Memory B cell (primary cell): ENCODE results near the gene RNU4-1.

Source experiments
- ATAC-seq: fragments of 150-1000 bp; cut with Tn5 transposase; 2 replicates; pipeline ENCODE4 v1.10.0; 2021; ENCODE audit warnings: low read depth, mild to moderate bottlenecking, moderate library complexity
- DNase-seq, 2 donors: peaks; one replicate each; pipeline ENCODE4 v3.0.0; 2022; ENCODE audit warnings: low spot score in 2 of 2
- H3K27ac Mint-ChIP-seq: one replicate; pipeline ENCODE4 v1.8.0; 2022; ENCODE audit warnings: mild to moderate bottlenecking, moderate library complexity, mixed read lengths
- H3K27me3 Mint-ChIP-seq: one replicate; pipeline ENCODE4 v1.8.0; 2022; ENCODE audit warnings: mixed read lengths
- H3K36me3 Mint-ChIP-seq: one replicate; pipeline ENCODE4 v1.8.0; 2022; ENCODE audit warnings: mild to moderate bottlenecking, mixed read lengths
- H3K4me1 Mint-ChIP-seq: one replicate; pipeline ENCODE4 v1.8.0; 2022; ENCODE audit warnings: mixed read lengths
- H3K4me3 Mint-ChIP-seq: one replicate; pipeline ENCODE4 v1.8.0; 2022; ENCODE audit warnings: mild to moderate bottlenecking, moderate library complexity, mixed read lengths
- H3K9me3 Mint-ChIP-seq: one replicate; pipeline ENCODE4 v1.8.0; 2022; ENCODE audit warnings: mixed read lengths

RNU4-1 gene

GRCh38 chr12:120276734-120277133 lies 16.3 kb downstream of the RNU4-1 start:
- no peak overlapping the region for H3K4me3 Mint-ChIP-seq
- ATAC-seq (no peak), DNase-seq (no peak)
- no peaks in the 10 kb centered on the region for H3K36me3 Mint-ChIP-seq
- peaks cover 7% of the 10 kb centered on the region for H3K27me3 Mint-ChIP-seq
- no peaks in the 10 kb centered on the region for H3K9me3 Mint-ChIP-seq
- H3K27ac Mint-ChIP-seq: no peak overlapping the region
- H3K4me1 Mint-ChIP-seq: no peaks in the 10 kb centered on the region

- peaks cover 15% of the 10 kb centered on the region for H3K27me3 Mint-ChIP-seq
- DNase-seq (no peak), ATAC-seq (no peak)
- peaks cover 16% of the 10 kb centered on the region for H3K4me1 Mint-ChIP-seq
- H3K27ac Mint-ChIP-seq: no peak overlapping the region
- no peaks in the 10 kb centered on the region for H3K36me3 Mint-ChIP-seq
- H3K9me3 Mint-ChIP-seq: no peaks in the 10 kb centered on the region
- H3K4me3 Mint-ChIP-seq: no peak overlapping the region
Measured at GRCh38 chr12:120267736-120268135, 25.3 kb downstream of the RNU4-1 start.

GRCh38 chr12:120266180-120266870 lies 26.7 kb downstream of the RNU4-1 start:
- Mint-ChIP-seq H3K36me3 (no peaks in the 10 kb centered on the region), H3K27me3 (peaks cover 16% of the 10 kb centered on the region), H3K9me3 (no peaks in the 10 kb centered on the region), H3K4me3 (peak overlapping the region; percentile 91), H3K4me1 (peaks cover 19% of the 10 kb centered on the region), H3K27ac (no peak overlapping the region)
- DNase-seq (no peak), ATAC-seq (no peak)

GRCh38 chr12:120265473-120266179 lies 27.4 kb downstream of the RNU4-1 start, which contains the start of gene PXN:
TSS of gene PXN (minus strand) at chr12:120265730. CDS start at chr12:120265629, 101 bp downstream.
- H3K9me3 Mint-ChIP-seq: no peaks in the 10 kb centered on the region
- DNase-seq (peak; percentile 83 to 89), ATAC-seq (peak; percentile 95)
- peaks cover 19% of the 10 kb centered on the region for H3K4me1 Mint-ChIP-seq
- no peak within 1 kb of the TSS for H3K27ac Mint-ChIP-seq
- no peaks in the 10 kb centered on the region for H3K36me3 Mint-ChIP-seq
- peaks cover 16% of the 10 kb centered on the region for H3K27me3 Mint-ChIP-seq
- H3K4me3 Mint-ChIP-seq: peak within 1 kb of the TSS; percentile 91

GRCh38 chr12:120264904-120265472 lies 28.0 kb downstream of the RNU4-1 start:
- H3K4me1 Mint-ChIP-seq: peaks cover 19% of the 10 kb centered on the region
- H3K27me3 Mint-ChIP-seq: peaks cover 19% of the 10 kb centered on the region

GRCh38 chr12:120264086-120264903 lies 28.7 kb downstream of the RNU4-1 start:
- H3K4me1 Mint-ChIP-seq: peaks cover 19% of the 10 kb centered on the region
- H3K27ac Mint-ChIP-seq: no peak overlapping the region
- H3K9me3 Mint-ChIP-seq: no peaks in the 10 kb centered on the region
- peaks cover 21% of the 10 kb centered on the region for H3K27me3 Mint-ChIP-seq
- peak overlapping the region; percentile 84 for H3K4me3 Mint-ChIP-seq
- ATAC-seq (no peak), DNase-seq (no peak)
- no peaks in the 10 kb centered on the region for H3K36me3 Mint-ChIP-seq

More at GRCh38 chr12:120264904-120265472, 28.0 kb downstream of the RNU4-1 start:
- no peaks in the 10 kb centered on the region for H3K36me3 Mint-ChIP-seq
- DNase-seq: peak in 1 of 2 donors; percentile 25
- H3K9me3 Mint-ChIP-seq: no peaks in the 10 kb centered on the region
- no peak for ATAC-seq
- H3K27ac Mint-ChIP-seq: no peak overlapping the region
- peak overlapping the region; percentile 84 for H3K4me3 Mint-ChIP-seq

GRCh38 chr12:120263748-120264085 lies 29.3 kb downstream of the RNU4-1 start:
- no peaks in the 10 kb centered on the region for H3K36me3 Mint-ChIP-seq
- H3K4me3 Mint-ChIP-seq: no peak overlapping the region
- no peak for DNase-seq
- H3K9me3 Mint-ChIP-seq: no peaks in the 10 kb centered on the region
- H3K27ac Mint-ChIP-seq: no peak overlapping the region
- ATAC-seq: no peak
- H3K4me1 Mint-ChIP-seq: peaks cover 19% of the 10 kb centered on the region
- H3K27me3 Mint-ChIP-seq: peaks cover 21% of the 10 kb centered on the region

GRCh38 chr12:120262852-120263747 lies 29.9 kb downstream of the RNU4-1 start:
- H3K4me1 Mint-ChIP-seq: peaks cover 19% of the 10 kb centered on the region
- no peaks in the 10 kb centered on the region for H3K9me3 Mint-ChIP-seq
- DNase-seq (no peak), ATAC-seq (no peak)
- H3K36me3 Mint-ChIP-seq: no peaks in the 10 kb centered on the region
- H3K27me3 Mint-ChIP-seq: peaks cover 18% of the 10 kb centered on the region
- no peak overlapping the region for H3K4me3 Mint-ChIP-seq
- no peak overlapping the region for H3K27ac Mint-ChIP-seq

GRCh38 chr12:120261951-120262851 lies 30.8 kb downstream of the RNU4-1 start:
- H3K27ac Mint-ChIP-seq: no peak overlapping the region
- DNase-seq (no peak), ATAC-seq (no peak)
- no peaks in the 10 kb centered on the region for H3K9me3 Mint-ChIP-seq
- peaks cover 19% of the 10 kb centered on the region for H3K27me3 Mint-ChIP-seq
- no peak overlapping the region for H3K4me3 Mint-ChIP-seq
- H3K36me3 Mint-ChIP-seq: no peaks in the 10 kb centered on the region
- peaks cover 19% of the 10 kb centered on the region for H3K4me1 Mint-ChIP-seq

GRCh38 chr12:120260607-120261006 lies 32.4 kb downstream of the RNU4-1 start:
- no peak overlapping the region for H3K4me3 Mint-ChIP-seq
- no peaks in the 10 kb centered on the region for H3K9me3 Mint-ChIP-seq
- peaks cover 19% of the 10 kb centered on the region for H3K27me3 Mint-ChIP-seq
- peaks cover 14% of the 10 kb centered on the region for H3K4me1 Mint-ChIP-seq
- no peaks in the 10 kb centered on the region for H3K36me3 Mint-ChIP-seq
- no peak for DNase-seq
- no peak overlapping the region for H3K27ac Mint-ChIP-seq
- no peak for ATAC-seq

GRCh38 chr12:120259418-120260202 lies 33.4 kb downstream of the RNU4-1 start:
- Mint-ChIP-seq H3K27me3 (peaks cover 21% of the 10 kb centered on the region), H3K27ac (no peak overlapping the region), H3K36me3 (peaks cover 2% of the 10 kb centered on the region)

More at GRCh38 chr12:120259418-120260202, 33.4 kb downstream of the RNU4-1 start:
- H3K9me3 Mint-ChIP-seq: no peaks in the 10 kb centered on the region
- ATAC-seq: no peak
- no peak for DNase-seq
- H3K4me3 Mint-ChIP-seq: no peak overlapping the region
- peaks cover 14% of the 10 kb centered on the region for H3K4me1 Mint-ChIP-seq
